ENCODE data around the gene TMCO4. TPM values are rescaled to one million over a fixed set of nuclear protein-coding genes. Genes with fewer than 3 reads are reported as not detected.
A peak's percentile ranks its signal among the peaks of the same experiment; 100 is the strongest.

Gene TMCO4
- total and polyA plus RNA-seq, 2 of the 4 experiments (the other 2 are of a cell fraction), result 7.3 to 8.6 TPM

DNA sequence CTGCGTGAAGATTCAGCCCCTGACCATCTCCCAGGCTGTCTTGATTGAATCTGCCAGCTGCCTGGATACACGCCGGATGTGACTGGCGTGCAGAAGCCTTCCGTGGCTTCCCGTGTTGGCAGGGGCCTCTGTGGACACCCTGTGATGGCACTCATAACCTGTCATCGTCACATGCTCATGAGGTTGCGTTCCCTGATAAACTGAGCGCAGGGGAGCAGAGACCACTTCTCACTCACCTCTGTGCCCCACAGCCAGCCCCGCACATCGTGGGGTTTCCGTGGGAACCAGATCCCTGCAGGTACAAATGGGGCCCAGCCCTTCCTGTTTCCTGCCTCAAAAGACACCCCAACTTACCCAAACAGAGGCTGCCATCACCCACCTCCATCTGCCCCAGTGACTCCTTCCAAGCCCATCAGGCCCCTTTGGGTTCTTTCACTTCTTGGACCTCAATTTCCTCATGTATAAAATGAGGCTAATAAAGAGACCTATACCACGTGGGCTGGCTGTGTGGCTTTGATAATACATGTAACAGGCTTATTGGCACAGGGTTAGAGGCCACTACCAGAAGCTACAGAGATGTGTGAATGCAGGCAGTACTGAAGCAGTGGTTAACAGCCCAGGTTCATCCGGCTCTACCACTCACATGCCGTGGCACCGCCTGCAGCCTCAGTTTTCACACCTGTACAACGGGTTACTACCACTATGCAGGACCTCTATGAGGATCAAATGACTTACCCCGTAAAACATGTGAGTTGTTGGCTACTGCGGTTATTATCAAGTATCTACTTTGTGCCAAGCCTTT, 111.5 kb downstream of the TMCO4 start:
- DNase-seq, result no peak
- CTCF ChIA-PET, result interaction anchor here (1.8 kb wide), 1 partner anchor 16 kb away, joined by 5 read pairs; no protein-coding TSS in a partner anchor
- POLR2A ChIA-PET (ENCODE audit: unreplicated experiment), result no interaction called here
- H4K5ac ChIP-seq (ENCODE audit: low read depth, low read length), result no peak overlapping the region
- no peak for ATAC-seq (ENCODE audit: low read depth)
- no peaks in the 10 kb centered on the region for H3K4me1 ChIP-seq (ENCODE audit: control insufficient read depth, insufficient read depth, low read length)
- H2AK5ac ChIP-seq (ENCODE audit: low read depth, low read length), result no peak overlapping the region
- H3K23ac ChIP-seq (ENCODE audit: low read depth, low read length), result no peak overlapping the region
- no peak overlapping the region for H2BK20ac ChIP-seq (ENCODE audit: low read depth, low read length)
- H3K79me1 ChIP-seq (ENCODE audit: low read depth in 1 of 2, low read length in 2 of 2), result no peaks in the 10 kb centered on the region
- H3K9ac ChIP-seq (ENCODE audit: low read depth, low read length), result no peak overlapping the region
- H3K56ac ChIP-seq (ENCODE audit: extremely low read depth, insufficient read depth, low read length), result no peak overlapping the region
- H3K9me3 ChIP-seq (ENCODE audit: control insufficient read depth, insufficient read depth, low read length), result peaks cover 3% of the 10 kb centered on the region; the same call in 1 of the 2 replicates
- no peaks in the 10 kb centered on the region for H3K9me1 ChIP-seq (ENCODE audit: insufficient read depth, low read length)
- no peak overlapping the region for H2BK5ac ChIP-seq (ENCODE audit: low read depth, low read length, poor library complexity, severe bottlenecking)
- H4K91ac ChIP-seq (ENCODE audit: insufficient read depth, low read depth, low read length), result no peak overlapping the region
- no peak overlapping the region for H2BK15ac ChIP-seq (ENCODE audit: low read depth, low read length)
- intact Hi-C loops (cut with micrococcal nuclease), result no loop called here
- H2BK120ac ChIP-seq (ENCODE audit: low read depth, low read length), result no peak overlapping the region
- BruUV-seq (replicated peaks), result no TSS peak
- H3K14ac ChIP-seq (replicated peaks; ENCODE audit: low read depth, low read length), result no peak overlapping the region
- TF ChIP-seq SMC3 (IDR thresholded peaks at IDR 0.05; ENCODE audit: low read depth, low read length) (no peak), CEBPB (IDR thresholded peaks at IDR 0.05; ENCODE audit: low read depth, low read length) (no peak), CHD1 (IDR thresholded peaks at IDR 0.05; ENCODE audit: low read depth, low read length) (no peak), BHLHE40 (IDR thresholded peaks at IDR 0.05; ENCODE audit: low read depth, low read length) (no peak), NFE2L2 (IDR thresholded peaks at IDR 0.05; ENCODE audit: low read depth, low read length) (no peak), MAZ (IDR thresholded peaks at IDR 0.05; ENCODE audit: borderline replicate concordance, low read depth, low read length) (no peak), MXI1 (IDR thresholded peaks at IDR 0.05; ENCODE audit: borderline replicate concordance, low read depth, low read length) (no peak), POLR2A (IDR thresholded peaks at IDR 0.05; ENCODE audit: low read depth, low read length) (no peak)
- TF ChIP-seq, protein P1, sequence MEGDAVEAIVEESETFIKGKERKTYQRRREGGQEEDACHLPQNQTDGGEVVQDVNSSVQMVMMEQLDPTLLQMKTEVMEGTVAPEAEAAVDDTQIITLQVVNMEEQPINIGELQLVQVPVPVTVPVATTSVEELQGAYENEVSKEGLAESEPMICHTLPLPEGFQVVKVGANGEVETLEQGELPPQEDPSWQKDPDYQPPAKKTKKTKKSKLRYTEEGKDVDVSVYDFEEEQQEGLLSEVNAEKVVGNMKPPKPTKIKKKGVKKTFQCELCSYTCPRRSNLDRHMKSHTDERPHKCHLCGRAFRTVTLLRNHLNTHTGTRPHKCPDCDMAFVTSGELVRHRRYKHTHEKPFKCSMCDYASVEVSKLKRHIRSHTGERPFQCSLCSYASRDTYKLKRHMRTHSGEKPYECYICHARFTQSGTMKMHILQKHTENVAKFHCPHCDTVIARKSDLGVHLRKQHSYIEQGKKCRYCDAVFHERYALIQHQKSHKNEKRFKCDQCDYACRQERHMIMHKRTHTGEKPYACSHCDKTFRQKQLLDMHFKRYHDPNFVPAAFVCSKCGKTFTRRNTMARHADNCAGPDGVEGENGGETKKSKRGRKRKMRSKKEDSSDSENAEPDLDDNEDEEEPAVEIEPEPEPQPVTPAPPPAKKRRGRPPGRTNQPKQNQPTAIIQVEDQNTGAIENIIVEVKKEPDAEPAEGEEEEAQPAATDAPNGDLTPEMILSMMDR (conservative IDR thresholded peaks at IDR 0.05; ENCODE audit: low read depth, low read length), result no peak
- H3K27ac ChIP-seq (ENCODE audit: insufficient read depth, low read length), result no peak overlapping the region
- H3K4me3 ChIP-seq (ENCODE audit: insufficient read depth, low read depth, low read length), result no peak overlapping the region
- H2AFZ ChIP-seq (replicated peaks; ENCODE audit: low read length, poor library complexity), result peak overlapping the region; percentile 63
- no peak overlapping the region for H4K8ac ChIP-seq (ENCODE audit: low read depth in 2 of 2, low read length in 2 of 2)
- in situ Hi-C loops (cut with MboI; ENCODE audit: low sequenced_read_pairs), result no loop called here
- no peak overlapping the region for H3K4me2 ChIP-seq (ENCODE audit: low read depth, low read length)
- 90% methylated on average over 8 of the region's 19 CpGs; no CpG with 5 or more reads in 1 of the 2 experiments for WGBS, 2 experiments (ENCODE audit: extremely low coverage in 2 of 2, insufficient read length in 1 of 2)
- no peak overlapping the region for H2AK9ac ChIP-seq (replicated peaks; ENCODE audit: low read depth, low read length, poor library complexity)
- H4K20me1 ChIP-seq (ENCODE audit: insufficient read depth, low read length), result no peaks in the 10 kb centered on the region; the same call in 1 of the 2 replicates
- dilution Hi-C loops (cut with HindIII; ENCODE audit: low sequenced_read_pairs, unreplicated experiment), result no loop called here
- H3K4ac ChIP-seq (ENCODE audit: low read depth, low read length), result no peak overlapping the region
- H3K18ac ChIP-seq (ENCODE audit: low read depth, low read length), result no peak overlapping the region
- no peaks in the 10 kb centered on the region for H3K27me3 ChIP-seq (ENCODE audit: control insufficient read depth, insufficient read depth, low read length)
- H3K36me3 ChIP-seq (ENCODE audit: control insufficient read depth, insufficient read depth, low read length), result peaks cover 11% of the 10 kb centered on the region; the same call in 1 of the 2 replicates
